Skeletal muscle tissue (tissue), 4 donors: ENCODE results near the gene PRKCE. TPM values are rescaled to one million over a fixed set of nuclear protein-coding genes. Genes with fewer than 3 reads are reported as not detected.

ENCODE experiments used
- H3K27ac ChIP-seq: one replicate; pipeline ENCODE4 v1.7.0; 2013; ENCODE audit warnings: mild to moderate bottlenecking, low read depth, low read length, inconsistent platforms
- H3K27me3 ChIP-seq, 3 donors: one replicate each; pipeline ENCODE4 v1.7.0; 2013; ENCODE audit warnings: low read length in 3 of 3; ENCODE audit not compliant: control insufficient read depth in 3 of 3, insufficient read depth in 3 of 3
- H3K36me3 ChIP-seq, 3 donors: one replicate each; pipeline ENCODE4 v1.7.0; 2013; ENCODE audit warnings: low read length in 3 of 3; ENCODE audit not compliant: control insufficient read depth in 3 of 3, insufficient read depth in 3 of 3
- H3K4me1 ChIP-seq, 3 donors: one replicate each; pipeline ENCODE4 v1.7.0; 2013; ENCODE audit warnings: low read length in 3 of 3, mild to moderate bottlenecking in 3 of 3; ENCODE audit not compliant: control insufficient read depth in 3 of 3, insufficient read depth in 3 of 3
- H3K4me3 ChIP-seq, 3 donors: one replicate each; pipeline ENCODE4 v1.7.0; 2013; ENCODE audit warnings: low read length in 3 of 3
- H3K9ac ChIP-seq, 3 donors: one replicate each; pipeline ENCODE4 v1.7.0; 2013; ENCODE audit warnings: low read length in 3 of 3, mild to moderate bottlenecking in 3 of 3, moderate library complexity in 2 of 3, low read depth in 1 of 3
- H3K9me3 ChIP-seq, 3 donors: one replicate each; pipeline ENCODE4 v1.7.0; 2013; ENCODE audit warnings: low read length in 3 of 3; ENCODE audit not compliant: control insufficient read depth in 3 of 3
- total RNA-seq: library from RNA; depleted of rRNA; stranded (reverse); fragments of >200 nt; gene quantifications from one replicate; pipeline ENCODE4 v1.2.3, GENCODE V29; 2014
- donor health status: Osteomylitis.

Gene PRKCE
- total RNA-seq, 1 donor from 2014 or later = 9.4 TPM

DNA sequence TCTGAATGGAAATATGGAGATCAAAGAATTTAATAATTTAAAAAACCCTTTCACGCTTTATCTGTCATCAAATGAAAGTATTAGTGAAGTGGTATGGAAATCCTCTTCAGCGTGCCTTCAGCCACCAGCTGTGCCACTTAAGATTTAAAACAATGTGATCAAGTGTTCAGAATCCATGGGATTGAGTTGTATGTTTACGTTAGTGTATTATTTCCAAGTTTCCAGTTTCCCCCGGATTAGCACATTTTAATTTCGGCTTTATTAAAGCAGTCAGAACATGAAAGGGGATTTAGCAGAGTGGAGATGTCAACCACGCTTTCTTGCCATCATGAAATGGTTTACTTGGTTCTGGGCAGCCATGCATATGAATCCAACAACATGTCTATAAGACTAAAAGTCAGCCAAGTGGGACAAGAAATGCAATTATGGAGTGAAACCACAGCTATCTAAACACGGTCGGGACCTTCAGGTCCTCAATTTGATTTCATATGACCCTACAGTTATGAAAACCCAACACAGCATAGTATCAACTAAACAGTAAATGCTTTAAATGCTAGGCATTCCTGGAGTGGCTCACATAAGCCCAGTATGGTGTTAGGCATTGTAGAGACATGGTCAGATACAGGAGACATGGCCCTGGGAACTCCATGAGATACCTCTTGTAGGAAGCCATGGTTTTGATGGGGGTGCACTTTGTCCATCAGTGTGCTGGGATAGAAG lies 420.8 kb downstream of the PRKCE start:
- H3K4me3 ChIP-seq = no peak overlapping the region
- H3K27ac ChIP-seq = no peak overlapping the region
- H3K9ac ChIP-seq = no peak overlapping the region
- H3K36me3 ChIP-seq = no peaks in the 10 kb centered on the region
- H3K27me3 ChIP-seq = no peaks in the 10 kb centered on the region
- peaks cover 2 to 8% (median 6%) of the 10 kb centered on the region in 3 donors for H3K4me1 ChIP-seq
- H3K9me3 ChIP-seq = no peaks in the 10 kb centered on the region

DNA sequence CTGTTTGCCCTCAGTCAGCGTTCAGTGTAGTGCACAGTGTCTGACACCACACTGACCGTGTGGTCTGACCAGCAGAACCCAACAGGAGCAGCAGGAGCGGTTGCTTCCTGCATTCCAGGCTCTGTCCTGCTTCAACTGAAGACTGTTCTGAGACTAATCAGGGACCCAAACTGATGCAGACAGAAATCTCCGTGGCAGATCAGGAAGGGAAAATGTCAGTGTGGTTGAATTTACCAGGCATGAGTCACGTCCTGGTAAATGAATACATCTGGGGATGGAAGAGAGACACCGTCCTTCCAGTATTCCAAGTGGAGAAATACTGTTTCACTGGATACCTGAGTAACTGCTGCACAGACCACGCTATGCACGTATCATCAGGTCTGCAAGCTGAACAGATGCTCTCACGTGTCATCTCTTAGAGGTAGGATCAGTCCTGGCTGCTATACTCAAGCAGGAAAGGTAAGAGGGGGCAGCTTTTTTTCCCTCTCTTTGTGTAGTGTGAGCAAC lies 422.1 kb downstream of the PRKCE start:
- Histone ChIP-seq H3K9ac (no peak overlapping the region), H3K36me3 (no peaks in the 10 kb centered on the region), H3K27ac (peak overlapping the region; percentile 42), H3K4me1 (peaks cover 2 to 8% (median 6%) of the 10 kb centered on the region in 3 donors), H3K27me3 (no peaks in the 10 kb centered on the region), H3K9me3 (no peaks in the 10 kb centered on the region), H3K4me3 (no peak overlapping the region)

DNA sequence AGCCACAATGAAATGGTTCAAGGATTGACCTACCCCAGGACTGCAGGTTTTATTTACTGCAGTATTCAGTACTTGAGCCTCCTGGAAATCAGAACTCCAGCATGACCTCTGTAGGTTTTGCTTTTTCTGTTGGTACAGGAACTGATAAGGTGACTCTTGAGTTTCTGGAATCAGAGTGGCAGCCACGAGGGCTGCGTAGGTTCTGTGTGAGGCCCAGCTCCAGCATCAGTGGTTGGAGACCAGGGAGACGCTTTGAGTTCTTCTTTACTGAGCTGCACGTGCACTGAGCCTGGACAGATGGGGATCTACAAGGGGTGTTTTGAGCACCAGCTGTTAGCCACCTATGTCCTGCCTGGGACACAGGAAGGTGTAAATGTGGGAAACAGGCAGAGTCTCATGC lies 423.0 kb downstream of the PRKCE start:
- Histone ChIP-seq H3K4me1 (peaks cover 2 to 8% (median 6%) of the 10 kb centered on the region in 3 donors), H3K9ac (no peak overlapping the region), H3K27me3 (no peaks in the 10 kb centered on the region), H3K9me3 (no peaks in the 10 kb centered on the region), H3K4me3 (no peak overlapping the region), H3K27ac (no peak overlapping the region), H3K36me3 (no peaks in the 10 kb centered on the region)

GRCh38 chr2:46075848-46076247 lies 424.4 kb downstream of the PRKCE start:
- no peaks in the 10 kb centered on the region for H3K9me3 ChIP-seq
- no peak overlapping the region for H3K4me3 ChIP-seq
- peaks cover 2 to 8% (median 6%) of the 10 kb centered on the region in 3 donors for H3K4me1 ChIP-seq
- no peaks in the 10 kb centered on the region for H3K36me3 ChIP-seq
- no peaks in the 10 kb centered on the region for H3K27me3 ChIP-seq
- no peak overlapping the region for H3K9ac ChIP-seq
- H3K27ac ChIP-seq = peak overlapping the region; percentile 28

DNA sequence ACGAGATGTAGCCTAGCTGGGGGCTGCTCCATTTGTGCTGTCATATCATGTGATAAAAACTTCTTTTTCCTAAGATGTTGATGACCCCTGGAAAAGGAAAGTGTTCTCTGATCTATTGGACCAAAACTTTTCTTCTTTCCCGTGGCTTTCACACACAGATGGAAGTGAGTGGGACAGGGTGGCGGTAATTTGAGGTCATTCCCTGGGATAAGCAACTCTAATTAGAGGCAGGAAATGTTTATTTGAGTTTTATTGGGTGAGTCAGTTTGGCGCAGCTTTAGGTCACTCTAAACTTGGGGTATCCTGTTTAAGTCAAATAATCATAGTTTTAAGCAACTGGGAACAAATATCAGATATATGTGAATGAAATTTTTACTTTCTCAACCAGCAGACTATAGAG lies 424.8 kb downstream of the PRKCE start:
- peak overlapping the region; percentile 28 for H3K27ac ChIP-seq
- H3K4me3 ChIP-seq = no peak overlapping the region
- no peaks in the 10 kb centered on the region for H3K36me3 ChIP-seq
- H3K9me3 ChIP-seq = no peaks in the 10 kb centered on the region
- no peak overlapping the region for H3K9ac ChIP-seq
- H3K27me3 ChIP-seq = no peaks in the 10 kb centered on the region
- H3K4me1 ChIP-seq = peaks cover 2 to 8% (median 6%) of the 10 kb centered on the region in 3 donors

- Histone ChIP-seq H3K27ac (no peak overlapping the region), H3K9ac (no peak overlapping the region), H3K4me1 (peaks cover 2 to 8% (median 6%) of the 10 kb centered on the region in 3 donors)
Measured at GRCh38 chr2:46076875-46077274, 425.4 kb downstream of the PRKCE start.

GRCh38 chr2:46077522-46078107 lies 426.1 kb downstream of the PRKCE start:
- Histone ChIP-seq H3K9me3 (no peaks in the 10 kb centered on the region), H3K27ac (no peak overlapping the region), H3K4me1 (peaks cover 2 to 8% (median 6%) of the 10 kb centered on the region in 3 donors), H3K9ac (no peak overlapping the region), H3K27me3 (no peaks in the 10 kb centered on the region), H3K4me3 (no peak overlapping the region), H3K36me3 (no peaks in the 10 kb centered on the region)

More at GRCh38 chr2:46076875-46077274, 425.4 kb downstream of the PRKCE start:
- H3K36me3 ChIP-seq = no peaks in the 10 kb centered on the region
- no peaks in the 10 kb centered on the region for H3K27me3 ChIP-seq
- H3K4me3 ChIP-seq = no peak overlapping the region
- H3K9me3 ChIP-seq = no peaks in the 10 kb centered on the region

GRCh38 chr2:46079985-46080560 lies 428.6 kb downstream of the PRKCE start:
- Histone ChIP-seq H3K4me3 (no peak overlapping the region), H3K9me3 (no peaks in the 10 kb centered on the region), H3K4me1 (no peaks in the 10 kb centered on the region), H3K9ac (no peak overlapping the region), H3K27me3 (no peaks in the 10 kb centered on the region), H3K36me3 (no peaks in the 10 kb centered on the region), H3K27ac (peak overlapping the region; percentile 1)

DNA sequence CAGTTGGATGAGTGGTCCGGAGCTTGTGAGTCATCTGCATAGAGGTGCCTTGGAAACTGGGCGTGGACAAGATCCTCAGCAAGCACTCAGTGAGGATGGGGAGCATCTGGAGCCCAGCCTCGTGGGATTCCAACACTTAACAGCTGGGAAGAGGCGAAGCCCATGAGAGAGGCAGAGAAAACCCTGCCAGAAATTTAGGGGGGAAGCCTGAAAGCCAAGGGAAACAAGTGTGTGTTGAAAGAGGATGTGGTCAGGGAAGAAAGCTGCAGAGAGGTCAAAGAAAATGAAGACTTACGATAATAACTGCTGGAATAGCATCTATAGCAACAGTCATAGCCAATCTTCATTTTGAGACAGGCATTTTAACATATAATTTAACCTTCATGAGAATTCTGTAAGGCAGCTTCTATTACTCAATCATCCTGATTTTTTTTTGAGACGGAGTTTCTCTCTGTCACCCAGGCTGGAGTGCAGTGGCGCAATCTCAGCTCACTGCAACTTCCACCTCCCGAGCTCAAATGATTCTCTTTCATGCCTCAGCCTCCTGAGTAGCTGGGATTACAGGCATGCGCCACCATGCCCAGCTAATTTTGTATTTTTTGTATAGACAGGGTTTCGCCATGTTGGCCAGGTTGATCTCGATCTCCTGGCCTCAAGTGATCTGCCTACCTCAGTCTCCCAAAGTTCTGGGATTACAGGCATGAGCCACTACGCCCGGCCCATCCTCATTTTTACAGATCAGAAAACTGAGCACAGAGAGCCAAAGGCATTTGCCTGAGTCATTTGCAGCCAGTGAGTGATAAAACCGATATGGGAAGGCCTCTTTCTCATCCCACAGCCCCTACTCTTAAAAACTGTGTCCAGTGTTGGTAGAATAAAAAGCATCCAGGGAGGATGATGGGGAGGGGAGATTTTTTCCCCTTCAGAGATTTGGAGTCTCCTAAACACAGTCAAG lies 431.3 kb downstream of the PRKCE start:
- H3K4me3 ChIP-seq = no peak overlapping the region
- no peak overlapping the region for H3K27ac ChIP-seq
- H3K9ac ChIP-seq = no peak overlapping the region
- peaks cover 0 to 5% (median 0%) of the 10 kb centered on the region in 3 donors for H3K36me3 ChIP-seq
- no peaks in the 10 kb centered on the region for H3K9me3 ChIP-seq
- H3K4me1 ChIP-seq = peaks cover 2 to 8% (median 3%) of the 10 kb centered on the region in 3 donors
- no peaks in the 10 kb centered on the region for H3K27me3 ChIP-seq
